HG03135 (cell line): Measurements from ENCODE around the gene SLC8A1.

Experiments
- ATAC-seq: cut with Tn5 transposase; IDR thresholded peaks from one replicate; pipeline ENCODE4 v1.9.1; 2021; ENCODE audit warnings: mild to moderate bottlenecking, moderate library complexity; ENCODE audit not compliant: unreplicated experiment

Gene SLC8A1

GRCh38 chr2:40123326-40123725 is 328.6 kb downstream of the SLC8A1 start:
- ATAC-seq = no peak

- ATAC-seq = no peak
Measured at GRCh38 chr2:40120957-40121356, 330.9 kb downstream of the SLC8A1 start.

GRCh38 chr2:40120026-40120425 is 331.9 kb downstream of the SLC8A1 start:
- ATAC-seq = no peak

- no peak for ATAC-seq
Measured at GRCh38 chr2:40118622-40119021, 333.3 kb downstream of the SLC8A1 start.

GRCh38 chr2:40115894-40116293 is 336.0 kb downstream of the SLC8A1 start:
- ATAC-seq = no peak

GRCh38 chr2:40115348-40115747 is 336.5 kb downstream of the SLC8A1 start:
- no peak for ATAC-seq

- no peak for ATAC-seq
Measured at GRCh38 chr2:40113997-40114396, 337.9 kb downstream of the SLC8A1 start.

- no peak for ATAC-seq
Measured at GRCh38 chr2:40113272-40113968, 338.5 kb downstream of the SLC8A1 start.

- no peak for ATAC-seq
Measured at GRCh38 chr2:40109381-40109780, 342.5 kb downstream of the SLC8A1 start.

GRCh38 chr2:40108851-40109250 is 343.0 kb downstream of the SLC8A1 start:
- ATAC-seq = no peak

- no peak for ATAC-seq
Measured at GRCh38 chr2:40106061-40106460, 345.8 kb downstream of the SLC8A1 start.

- ATAC-seq = no peak
Measured at GRCh38 chr2:40105593-40105992, 346.3 kb downstream of the SLC8A1 start.

- no peak for ATAC-seq
Measured at GRCh38 chr2:40103590-40103989, 348.3 kb downstream of the SLC8A1 start.

GRCh38 chr2:40103163-40103562 is 348.7 kb downstream of the SLC8A1 start:
- ATAC-seq = no peak

GRCh38 chr2:40102447-40102846 is 349.4 kb downstream of the SLC8A1 start:
- no peak for ATAC-seq

GRCh38 chr2:40101131-40101575 is 350.7 kb downstream of the SLC8A1 start:
- no peak for ATAC-seq

GRCh38 chr2:40100676-40101075 is 351.2 kb downstream of the SLC8A1 start:
- no peak for ATAC-seq

- no peak for ATAC-seq
Measured at GRCh38 chr2:40098786-40099470, 353.0 kb downstream of the SLC8A1 start.

- no peak for ATAC-seq
Measured at GRCh38 chr2:40097691-40098385, 354.1 kb downstream of the SLC8A1 start.

- ATAC-seq = no peak
Measured at GRCh38 chr2:40096360-40096759, 355.5 kb downstream of the SLC8A1 start.

- no peak for ATAC-seq
Measured at GRCh38 chr2:40095000-40095399, 356.9 kb downstream of the SLC8A1 start.

GRCh38 chr2:40094451-40094850 is 357.4 kb downstream of the SLC8A1 start:
- no peak for ATAC-seq
